Measurements from ENCODE around the gene PLA2R1.

The PLA2R1 gene

GRCh38 chr2:159938395-159938794 lies 124.0 kb downstream of the PLA2R1 start (continued):
- no peak for TF ChIP-seq ZNF518A (tag by site-specific recombination; conservative IDR thresholded peaks at IDR 0.05; ENCODE audit: low read depth)
- no peak for TF ChIP-seq ZNF549 (tag by site-specific recombination; IDR thresholded peaks at IDR 0.05)
- TF ChIP-seq ZNF112 (tag by site-specific recombination; IDR thresholded peaks at IDR 0.05), result no peak
- no peak for TF ChIP-seq EGR2 (tag by site-specific recombination; IDR thresholded peaks at IDR 0.05; ENCODE audit: low read depth)

DNA sequence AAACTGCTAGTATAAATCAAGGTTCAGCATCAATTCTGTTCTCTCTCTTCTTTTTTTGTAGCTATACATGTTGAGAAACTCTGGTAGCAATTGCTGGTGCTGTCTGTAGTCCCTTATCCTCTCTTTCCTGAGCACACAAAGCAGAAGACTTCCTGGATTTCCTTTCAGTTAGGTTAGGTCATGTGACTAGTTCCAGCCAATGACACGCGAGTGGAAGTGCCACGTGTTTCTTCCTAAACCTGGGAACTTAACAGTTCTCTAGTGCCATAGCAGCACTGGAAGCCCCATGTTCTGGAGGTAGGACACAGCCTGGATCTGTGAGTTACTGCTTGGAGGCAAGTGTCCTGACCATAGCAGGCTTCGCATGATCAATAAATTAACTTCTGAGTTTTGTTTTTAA lies 125.9 kb downstream of the PLA2R1 start:
- CTCF ChIA-PET, result no interaction called here
- POLR2A ChIA-PET, result no interaction called here
- Histone ChIP-seq H3K27ac (ENCODE audit: extremely low read depth, low read depth, low read length) (no peak overlapping the region), H3K36me3 (ENCODE audit: control insufficient read depth in 2 of 2, insufficient read depth in 1 of 2, low read length in 2 of 2) (no peaks in the 10 kb centered on the region), H3K9me3 (ENCODE audit: control insufficient read depth, insufficient read depth, low read depth, low read length) (no peaks in the 10 kb centered on the region), H3K4me1 (ENCODE audit: control insufficient read depth, insufficient read depth, low read length) (no peaks in the 10 kb centered on the region), H3K4me3 (ENCODE audit: low read depth, low read length) (no peak overlapping the region)
- TF ChIP-seq PRDM2 (tag by site-specific recombination; IDR thresholded peaks at IDR 0.05; ENCODE audit: borderline replicate concordance) (no peak), ZBTB48 (tag by site-specific recombination; IDR thresholded peaks at IDR 0.05) (no peak), ZFP37 (tag by site-specific recombination; IDR thresholded peaks at IDR 0.05) (no peak), ZNF544 (tag by site-specific recombination; IDR thresholded peaks at IDR 0.05) (no peak), ZNF148 (tag by site-specific recombination; IDR thresholded peaks at IDR 0.05; ENCODE audit: borderline replicate concordance) (no peak), ZNF658 (tag by site-specific recombination; IDR thresholded peaks at IDR 0.05) (no peak), MYNN (tag by site-specific recombination; IDR thresholded peaks at IDR 0.05; ENCODE audit: borderline replicate concordance) (no peak), ZNF560 (tag by site-specific recombination; IDR thresholded peaks at IDR 0.05; ENCODE audit: borderline replicate concordance) (no peak), SP2 (tag by site-specific recombination; IDR thresholded peaks at IDR 0.05) (no peak), ZIC2 (tag by site-specific recombination; IDR thresholded peaks at IDR 0.05) (no peak)
- TF ChIP-seq, protein P1, sequence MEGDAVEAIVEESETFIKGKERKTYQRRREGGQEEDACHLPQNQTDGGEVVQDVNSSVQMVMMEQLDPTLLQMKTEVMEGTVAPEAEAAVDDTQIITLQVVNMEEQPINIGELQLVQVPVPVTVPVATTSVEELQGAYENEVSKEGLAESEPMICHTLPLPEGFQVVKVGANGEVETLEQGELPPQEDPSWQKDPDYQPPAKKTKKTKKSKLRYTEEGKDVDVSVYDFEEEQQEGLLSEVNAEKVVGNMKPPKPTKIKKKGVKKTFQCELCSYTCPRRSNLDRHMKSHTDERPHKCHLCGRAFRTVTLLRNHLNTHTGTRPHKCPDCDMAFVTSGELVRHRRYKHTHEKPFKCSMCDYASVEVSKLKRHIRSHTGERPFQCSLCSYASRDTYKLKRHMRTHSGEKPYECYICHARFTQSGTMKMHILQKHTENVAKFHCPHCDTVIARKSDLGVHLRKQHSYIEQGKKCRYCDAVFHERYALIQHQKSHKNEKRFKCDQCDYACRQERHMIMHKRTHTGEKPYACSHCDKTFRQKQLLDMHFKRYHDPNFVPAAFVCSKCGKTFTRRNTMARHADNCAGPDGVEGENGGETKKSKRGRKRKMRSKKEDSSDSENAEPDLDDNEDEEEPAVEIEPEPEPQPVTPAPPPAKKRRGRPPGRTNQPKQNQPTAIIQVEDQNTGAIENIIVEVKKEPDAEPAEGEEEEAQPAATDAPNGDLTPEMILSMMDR (tag by site-specific recombination; IDR thresholded peaks at IDR 0.05), result no peak
